K562 (cell line): ENCODE measurements around the gene ANKLE1. TPM values are rescaled to one million over a fixed set of nuclear protein-coding genes. Genes with fewer than 3 reads are reported as not detected.

Experiments used
- CBX1 ChIP-seq: sonication (generic); IDR thresholded peaks from 2 replicates; pipeline ENCODE4 v1.6.1; 2016; ENCODE audit warnings: antibody characterized with exemption, low read depth, mild to moderate bottlenecking
- HDAC2 ChIP-seq: fragments of 450-650 bp; IDR thresholded peaks from 2 replicates; pipeline ENCODE4 v1.6.1; 2016; ENCODE audit warnings: mild to moderate bottlenecking
- HDGF ChIP-seq: fragments of 450-650 bp; IDR thresholded peaks from 2 replicates; pipeline ENCODE4 v1.6.1; 2016
- MIER1 ChIP-seq: fragments of 450-650 bp; IDR thresholded peaks from 2 replicates; pipeline ENCODE4 v1.6.1; 2016; ENCODE audit warnings: antibody characterized with exemption, mild to moderate bottlenecking, low read depth
- NONO ChIP-seq, 2 experiments: fragments of 200-400 bp in 1 of 2; fragments of 450-650 bp in 1 of 2; formaldehyde crosslinking in 1 of 2; IDR thresholded peaks; 2 replicates each; pipeline ENCODE4 v1.6.1; 2017; ENCODE audit warnings: low read depth in 2 of 2, mild to moderate bottlenecking in 2 of 2, moderate library complexity in 2 of 2, low read length in 1 of 2
- SMAD3 ChIP-seq: fragments of 450-650 bp; formaldehyde crosslinking; conservative IDR thresholded peaks from 2 replicates; pipeline ENCODE4 v1.4.0; 2020; ENCODE audit warnings: mild to moderate bottlenecking
- SRSF3 ChIP-seq: fragments of 200-400 bp; formaldehyde crosslinking; IDR thresholded peaks from 2 replicates; pipeline ENCODE4 v1.6.1; 2016; ENCODE audit warnings: mild to moderate bottlenecking, low read length, moderate library complexity; ENCODE audit not compliant: insufficient read depth
- STAT5B ChIP-seq: fragments of 250-450 bp; sonication (Bioruptor Pico); IDR thresholded peaks from 2 replicates; pipeline ENCODE4 v1.8.0; 2021; ENCODE audit warnings: mild to moderate bottlenecking, inconsistent platforms
- TAF15 ChIP-seq: fragments of 200-400 bp; formaldehyde crosslinking; IDR thresholded peaks from 2 replicates; pipeline ENCODE4 v1.6.1; 2017; ENCODE audit warnings: mild to moderate bottlenecking, low read depth, low read length, moderate library complexity
- TEAD1 ChIP-seq, 2 experiments: fragments of 450-650 bp in 1 of 2; sonication (generic) in 1 of 2; formaldehyde crosslinking; IDR thresholded peaks; 2 replicates each; pipeline versions ENCODE4 v1.4.0 to v1.8.0; 2020 to 2022; ENCODE audit warnings: mild to moderate bottlenecking in 2 of 2, missing genetic modification reagents in 1 of 2
- ZFP1 ChIP-seq: fragments of 450-650 bp; formaldehyde crosslinking; IDR thresholded peaks from 2 replicates; pipeline ENCODE4 v1.4.0; 2020; ENCODE audit warnings: mild to moderate bottlenecking, mixed read lengths
- ZFP36 ChIP-seq: fragments of 150-350 bp; IDR thresholded peaks from 2 replicates; pipeline ENCODE4 v1.6.1; 2018; ENCODE audit warnings: low read length, low read depth; ENCODE audit not compliant: partially characterized antibody
- ZNF217 ChIP-seq: sonication (generic); formaldehyde crosslinking; IDR thresholded peaks from 2 replicates; pipeline ENCODE4 v1.8.0; 2022; ENCODE audit warnings: mild to moderate bottlenecking, missing genetic modification reagents
- polyA plus RNA-seq, 8 experiments: library from polyadenylated mRNA; depleted of rRNA in 4 of 8; stranded (reverse) in 5 of 8; unstranded in 3 of 8; fragments of >200 nt; fragmentation: Nextera tagmentation in 2 of 8; fragmentation: Illumina TruSeq in 1 of 8; extraction: Ambion mirVana in 2 of 8; extraction: Trizol in 1 of 8; gene quantifications; 2 replicates each; pipeline versions ENCODE4 v1.2.1 to v1.2.3, GENCODE V29; 2011 to 2014; ENCODE audit warnings: inconsistent platforms in 1 of 8, missing spikeins in 1 of 8
- total RNA-seq, 7 experiments: library from RNA; depleted of rRNA in 6 of 7; stranded (reverse); fragments of >200 nt in 6 of 7; fragmentation: Illumina TruSeq in 2 of 7; extraction: Trizol in 2 of 7; gene quantifications; 2 replicates each; pipeline versions ENCODE4 v1.2.1 to v1.2.3, GENCODE V29; 2011 to 2021; ENCODE audit warnings: low replicate concordance in 1 of 7
- TF ChIP-seq, protein P1 (sequence below): fragments of 200-800 bp; sonication (Bioruptor generic); IDR thresholded peaks from 2 replicates; pipeline ENCODE4 v1.6.1; 2017; ENCODE audit warnings: missing genetic modification characterization, missing compliant biosample characterization
- TF ChIP-seq, protein P2 (sequence below), 2 experiments: fragments of 450-650 bp in 1 of 2; sonication (generic) in 1 of 2; formaldehyde crosslinking; conservative IDR thresholded peaks; 2 replicates each; pipeline versions ENCODE4 v1.4.0 to v1.8.1; 2020 to 2022; ENCODE audit warnings: mild to moderate bottlenecking in 1 of 2, missing genetic modification reagents in 1 of 2
- TF ChIP-seq, protein P3 (sequence below): sonication (generic); formaldehyde crosslinking; IDR thresholded peaks from 2 replicates; pipeline ENCODE4 v1.8.1; 2023; ENCODE audit warnings: mild to moderate bottlenecking, missing genetic modification reagents, moderate library complexity
- TF ChIP-seq, protein P4 (sequence below): fragments of 200-800 bp; sonication (Bioruptor generic); IDR thresholded peaks from 2 replicates; pipeline ENCODE4 v1.6.1; 2016; ENCODE audit warnings: missing genetic modification characterization, missing compliant biosample characterization
- TF ChIP-seq, protein P5 (sequence below): sonication (generic); formaldehyde crosslinking; IDR thresholded peaks from 2 replicates; pipeline ENCODE4 v1.8.0; 2022; ENCODE audit warnings: mild to moderate bottlenecking, missing genetic modification reagents

The ANKLE1 gene
- total and polyA plus RNA-seq, 9 of the 15 experiments (the other 6 are each of a cell fraction or from before 2014, with no cell fraction given), result 0.63 to 9.2 (median 2.9) TPM

DNA sequence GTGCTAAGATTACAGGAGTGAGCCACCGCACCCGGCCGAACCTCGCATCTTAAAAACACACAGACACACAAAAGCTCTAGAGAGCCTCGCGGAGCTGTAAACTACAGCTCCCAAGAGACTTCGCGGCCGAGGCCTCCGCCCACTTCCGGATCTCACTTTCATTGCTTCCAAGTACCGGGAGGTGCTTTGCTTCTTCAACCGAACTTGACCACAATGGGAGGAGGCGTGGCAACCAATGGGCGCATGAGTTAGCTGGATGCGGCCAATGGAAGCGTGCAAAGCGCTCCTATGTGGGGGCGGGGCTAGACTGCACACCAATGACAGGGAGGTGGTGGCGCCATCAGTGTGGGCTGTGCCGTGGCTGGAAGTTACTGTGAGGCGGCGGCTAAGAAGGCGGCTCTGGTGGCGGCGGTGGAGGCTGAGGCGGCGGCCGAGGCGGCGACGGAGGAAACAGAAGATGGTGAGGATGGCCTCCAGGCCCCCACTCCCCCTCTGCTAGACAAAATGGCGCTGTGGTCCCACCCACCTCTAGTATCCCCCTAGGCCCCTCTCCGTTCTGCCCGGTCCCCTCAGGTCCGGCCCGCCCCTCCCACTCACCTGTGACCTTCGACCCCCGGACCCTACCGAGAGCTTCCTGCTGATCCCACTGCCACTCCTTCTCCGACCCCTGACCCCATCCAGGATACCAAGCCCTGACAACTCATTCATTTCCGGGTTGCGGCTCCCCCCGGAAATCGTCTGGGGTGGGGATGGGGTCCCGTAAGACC is 27.7 kb downstream of the ANKLE1 start, which contains the start of gene DDA1 (continued):
- no peak for TF ChIP-seq SRSF3
- TF ChIP-seq HDGF, result no peak
- no peak for TF ChIP-seq TAF15
- TF ChIP-seq, protein P1, sequence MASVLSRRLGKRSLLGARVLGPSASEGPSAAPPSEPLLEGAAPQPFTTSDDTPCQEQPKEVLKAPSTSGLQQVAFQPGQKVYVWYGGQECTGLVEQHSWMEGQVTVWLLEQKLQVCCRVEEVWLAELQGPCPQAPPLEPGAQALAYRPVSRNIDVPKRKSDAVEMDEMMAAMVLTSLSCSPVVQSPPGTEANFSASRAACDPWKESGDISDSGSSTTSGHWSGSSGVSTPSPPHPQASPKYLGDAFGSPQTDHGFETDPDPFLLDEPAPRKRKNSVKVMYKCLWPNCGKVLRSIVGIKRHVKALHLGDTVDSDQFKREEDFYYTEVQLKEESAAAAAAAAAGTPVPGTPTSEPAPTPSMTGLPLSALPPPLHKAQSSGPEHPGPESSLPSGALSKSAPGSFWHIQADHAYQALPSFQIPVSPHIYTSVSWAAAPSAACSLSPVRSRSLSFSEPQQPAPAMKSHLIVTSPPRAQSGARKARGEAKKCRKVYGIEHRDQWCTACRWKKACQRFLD, result no peak
- TF ChIP-seq, protein P2, sequence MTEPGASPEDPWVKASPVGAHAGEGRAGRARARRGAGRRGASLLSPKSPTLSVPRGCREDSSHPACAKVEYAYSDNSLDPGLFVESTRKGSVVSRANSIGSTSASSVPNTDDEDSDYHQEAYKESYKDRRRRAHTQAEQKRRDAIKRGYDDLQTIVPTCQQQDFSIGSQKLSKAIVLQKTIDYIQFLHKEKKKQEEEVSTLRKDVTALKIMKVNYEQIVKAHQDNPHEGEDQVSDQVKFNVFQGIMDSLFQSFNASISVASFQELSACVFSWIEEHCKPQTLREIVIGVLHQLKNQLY (CRISPR knock-in tag; conservative IDR thresholded peaks at IDR 0.05), result no peak
- no peak for TF ChIP-seq ZFP1 (CRISPR knock-in tag)
- no peak for TF ChIP-seq ZFP36
- TF ChIP-seq, protein P3, sequence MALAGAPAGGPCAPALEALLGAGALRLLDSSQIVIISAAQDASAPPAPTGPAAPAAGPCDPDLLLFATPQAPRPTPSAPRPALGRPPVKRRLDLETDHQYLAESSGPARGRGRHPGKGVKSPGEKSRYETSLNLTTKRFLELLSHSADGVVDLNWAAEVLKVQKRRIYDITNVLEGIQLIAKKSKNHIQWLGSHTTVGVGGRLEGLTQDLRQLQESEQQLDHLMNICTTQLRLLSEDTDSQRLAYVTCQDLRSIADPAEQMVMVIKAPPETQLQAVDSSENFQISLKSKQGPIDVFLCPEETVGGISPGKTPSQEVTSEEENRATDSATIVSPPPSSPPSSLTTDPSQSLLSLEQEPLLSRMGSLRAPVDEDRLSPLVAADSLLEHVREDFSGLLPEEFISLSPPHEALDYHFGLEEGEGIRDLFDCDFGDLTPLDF (CRISPR knock-in tag), result no peak
- TF ChIP-seq, protein P4, sequence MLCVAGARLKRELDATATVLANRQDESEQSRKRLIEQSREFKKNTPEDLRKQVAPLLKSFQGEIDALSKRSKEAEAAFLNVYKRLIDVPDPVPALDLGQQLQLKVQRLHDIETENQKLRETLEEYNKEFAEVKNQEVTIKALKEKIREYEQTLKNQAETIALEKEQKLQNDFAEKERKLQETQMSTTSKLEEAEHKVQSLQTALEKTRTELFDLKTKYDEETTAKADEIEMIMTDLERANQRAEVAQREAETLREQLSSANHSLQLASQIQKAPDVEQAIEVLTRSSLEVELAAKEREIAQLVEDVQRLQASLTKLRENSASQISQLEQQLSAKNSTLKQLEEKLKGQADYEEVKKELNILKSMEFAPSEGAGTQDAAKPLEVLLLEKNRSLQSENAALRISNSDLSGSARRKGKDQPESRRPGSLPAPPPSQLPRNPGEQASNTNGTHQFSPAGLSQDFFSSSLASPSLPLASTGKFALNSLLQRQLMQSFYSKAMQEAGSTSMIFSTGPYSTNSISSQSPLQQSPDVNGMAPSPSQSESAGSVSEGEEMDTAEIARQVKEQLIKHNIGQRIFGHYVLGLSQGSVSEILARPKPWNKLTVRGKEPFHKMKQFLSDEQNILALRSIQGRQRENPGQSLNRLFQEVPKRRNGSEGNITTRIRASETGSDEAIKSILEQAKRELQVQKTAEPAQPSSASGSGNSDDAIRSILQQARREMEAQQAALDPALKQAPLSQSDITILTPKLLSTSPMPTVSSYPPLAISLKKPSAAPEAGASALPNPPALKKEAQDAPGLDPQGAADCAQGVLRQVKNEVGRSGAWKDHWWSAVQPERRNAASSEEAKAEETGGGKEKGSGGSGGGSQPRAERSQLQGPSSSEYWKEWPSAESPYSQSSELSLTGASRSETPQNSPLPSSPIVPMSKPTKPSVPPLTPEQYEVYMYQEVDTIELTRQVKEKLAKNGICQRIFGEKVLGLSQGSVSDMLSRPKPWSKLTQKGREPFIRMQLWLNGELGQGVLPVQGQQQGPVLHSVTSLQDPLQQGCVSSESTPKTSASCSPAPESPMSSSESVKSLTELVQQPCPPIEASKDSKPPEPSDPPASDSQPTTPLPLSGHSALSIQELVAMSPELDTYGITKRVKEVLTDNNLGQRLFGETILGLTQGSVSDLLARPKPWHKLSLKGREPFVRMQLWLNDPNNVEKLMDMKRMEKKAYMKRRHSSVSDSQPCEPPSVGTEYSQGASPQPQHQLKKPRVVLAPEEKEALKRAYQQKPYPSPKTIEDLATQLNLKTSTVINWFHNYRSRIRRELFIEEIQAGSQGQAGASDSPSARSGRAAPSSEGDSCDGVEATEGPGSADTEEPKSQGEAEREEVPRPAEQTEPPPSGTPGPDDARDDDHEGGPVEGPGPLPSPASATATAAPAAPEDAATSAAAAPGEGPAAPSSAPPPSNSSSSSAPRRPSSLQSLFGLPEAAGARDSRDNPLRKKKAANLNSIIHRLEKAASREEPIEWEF (CRISPR knock-in tag), result no peak
- TF ChIP-seq HDAC2, result no peak
- TF ChIP-seq, protein P5, sequence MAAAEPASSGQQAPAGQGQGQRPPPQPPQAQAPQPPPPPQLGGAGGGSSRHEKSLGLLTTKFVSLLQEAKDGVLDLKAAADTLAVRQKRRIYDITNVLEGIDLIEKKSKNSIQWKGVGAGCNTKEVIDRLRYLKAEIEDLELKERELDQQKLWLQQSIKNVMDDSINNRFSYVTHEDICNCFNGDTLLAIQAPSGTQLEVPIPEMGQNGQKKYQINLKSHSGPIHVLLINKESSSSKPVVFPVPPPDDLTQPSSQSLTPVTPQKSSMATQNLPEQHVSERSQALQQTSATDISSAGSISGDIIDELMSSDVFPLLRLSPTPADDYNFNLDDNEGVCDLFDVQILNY (CRISPR knock-in tag), result no peak
- no peak for TF ChIP-seq ZNF217 (CRISPR knock-in tag)
- TF ChIP-seq MIER1, result no peak
- peak in 1 of 2 experiments; percentile 46; a peak in 1 of 4 replicates for TF ChIP-seq TEAD1 (CRISPR knock-in tag; IDR thresholded peaks at IDR 0.05)
- no peak for TF ChIP-seq NONO (IDR thresholded peaks at IDR 0.05; ENCODE audit: low read depth in 2 of 2, low read length in 1 of 2)
- TF ChIP-seq CBX1, result no peak
- TF ChIP-seq STAT5B (CRISPR knock-in tag), result no peak
- TF ChIP-seq SMAD3 (CRISPR knock-in tag), result 0 out of 2 replicates have a peak, but pooled peaks have one; percentile 9
